GM23248 (cell line): Measurements from ENCODE around the gene PFKP. TPM values are rescaled to one million over a fixed set of nuclear protein-coding genes. Genes with fewer than 3 reads are reported as not detected.
A peak's percentile ranks its signal among the peaks of the same experiment; 100 is the strongest.

Source experiments
- DNase-seq: peaks from one replicate; pipeline ENCODE4 v3.0.0-alpha.2; 2015
- H2AFZ ChIP-seq: fragments of 200-600 bp; sonication (generic); 2 replicates; pipeline ENCODE4 v1.6.1; 2016; ENCODE audit warnings: antibody characterized with exemption
- H3F3A ChIP-seq: fragments of 200-600 bp; sonication (generic); 2 replicates; pipeline ENCODE4 v1.6.1; 2016; ENCODE audit warnings: mild to moderate bottlenecking, antibody characterized with exemption, mixed run types; ENCODE audit not compliant: insufficient read depth
- H3K27ac ChIP-seq: fragments of 200-600 bp; sonication (generic); 2 replicates; pipeline ENCODE4 v1.5.1; 2016; ENCODE audit warnings: mild to moderate bottlenecking
- H3K27me3 ChIP-seq: fragments of 200-600 bp; sonication (generic); replicated peaks from 2 replicates; pipeline ENCODE4 v1.6.1; 2016; ENCODE audit warnings: mild to moderate bottlenecking; ENCODE audit not compliant: insufficient read depth
- H3K36me3 ChIP-seq: fragments of 200-600 bp; sonication (generic); 2 replicates; pipeline ENCODE4 v1.6.1; 2016; ENCODE audit warnings: low read depth, mild to moderate bottlenecking
- H3K4me1 ChIP-seq: fragments of 200-600 bp; sonication (generic); 2 replicates; pipeline ENCODE4 v1.6.1; 2016; ENCODE audit warnings: mild to moderate bottlenecking; ENCODE audit not compliant: insufficient read depth
- H3K4me2 ChIP-seq: fragments of 200-600 bp; sonication (generic); one replicate; pipeline ENCODE4 v1.6.1; 2016; ENCODE audit warnings: mild to moderate bottlenecking; ENCODE audit not compliant: unreplicated experiment
- H3K4me3 ChIP-seq: fragments of 200-600 bp; sonication (generic); 2 replicates; pipeline ENCODE4 v1.5.1; 2016; ENCODE audit warnings: mild to moderate bottlenecking
- H3K79me2 ChIP-seq: fragments of 200-600 bp; sonication (generic); 2 replicates; pipeline ENCODE4 v1.6.1; 2016; ENCODE audit warnings: mild to moderate bottlenecking; ENCODE audit not compliant: insufficient read depth
- H3K9ac ChIP-seq: fragments of 200-600 bp; sonication (generic); 2 replicates; pipeline ENCODE4 v1.6.1; 2016; ENCODE audit warnings: mild to moderate bottlenecking
- H3K9me2 ChIP-seq: fragments of 200-600 bp; sonication (generic); 2 replicates; pipeline ENCODE4 v1.6.1; 2016; ENCODE audit warnings: mixed run types, mild to moderate bottlenecking, moderate library complexity; ENCODE audit not compliant: insufficient read depth
- H3K9me3 ChIP-seq: fragments of 200-600 bp; sonication (generic); one replicate; pipeline ENCODE4 v1.6.1; 2017; ENCODE audit warnings: low read depth
- H4K20me1 ChIP-seq: fragments of 200-600 bp; sonication (generic); 2 replicates; pipeline ENCODE4 v1.6.0; 2016; ENCODE audit not compliant: insufficient read depth
- EZH2 ChIP-seq: fragments of 200-600 bp; sonication (generic); IDR thresholded peaks from 2 replicates; pipeline ENCODE4 v1.6.1; 2018; ENCODE audit warnings: antibody characterized with exemption, mild to moderate bottlenecking; ENCODE audit not compliant: insufficient read depth, poor library complexity, severe bottlenecking
- EZH2phosphoT487 ChIP-seq: fragments of 200-600 bp; sonication (generic); IDR thresholded peaks from 2 replicates; pipeline ENCODE4 v1.6.1; 2018; ENCODE audit warnings: antibody characterized with exemption, moderate library complexity, mild to moderate bottlenecking, low read depth; ENCODE audit not compliant: insufficient read depth
- WGBS, 2 experiments: methylation state at CpG; one replicate each; pipeline ENCODE4 v1.1.6; 2015 to 2017; ENCODE audit warnings: low lambda C conversion rate in 2 of 2, low coverage in 1 of 2; ENCODE audit errors: missing lambda C conversion rate in 2 of 2; 5-methylcytosine and 5-hydroxymethylcytosine counted together
- in situ Hi-C: fragments of 300-500 bp; cut with MboI; formaldehyde crosslinking; loops from 2 replicates; pipeline ENCODE4 v1.15.0; 2020
- polyA plus RNA-seq: library from polyadenylated mRNA; unstranded; fragments of >200 nt; fragmentation: Nextera tagmentation; extraction: Ambion mirVana; gene quantifications from 2 replicates; pipeline ENCODE4 v1.2.1, GENCODE V29; 2016
- total RNA-seq: library from RNA; depleted of rRNA; stranded (reverse); fragments of >200 nt; shearing (Covaris generic); gene quantifications from 2 replicates; pipeline ENCODE4 v1.2.3, GENCODE V29; 2014

Gene PFKP
- total and polyA plus RNA-seq, 2 experiments from 2014 or later = 133 to 159 TPM

DNA sequence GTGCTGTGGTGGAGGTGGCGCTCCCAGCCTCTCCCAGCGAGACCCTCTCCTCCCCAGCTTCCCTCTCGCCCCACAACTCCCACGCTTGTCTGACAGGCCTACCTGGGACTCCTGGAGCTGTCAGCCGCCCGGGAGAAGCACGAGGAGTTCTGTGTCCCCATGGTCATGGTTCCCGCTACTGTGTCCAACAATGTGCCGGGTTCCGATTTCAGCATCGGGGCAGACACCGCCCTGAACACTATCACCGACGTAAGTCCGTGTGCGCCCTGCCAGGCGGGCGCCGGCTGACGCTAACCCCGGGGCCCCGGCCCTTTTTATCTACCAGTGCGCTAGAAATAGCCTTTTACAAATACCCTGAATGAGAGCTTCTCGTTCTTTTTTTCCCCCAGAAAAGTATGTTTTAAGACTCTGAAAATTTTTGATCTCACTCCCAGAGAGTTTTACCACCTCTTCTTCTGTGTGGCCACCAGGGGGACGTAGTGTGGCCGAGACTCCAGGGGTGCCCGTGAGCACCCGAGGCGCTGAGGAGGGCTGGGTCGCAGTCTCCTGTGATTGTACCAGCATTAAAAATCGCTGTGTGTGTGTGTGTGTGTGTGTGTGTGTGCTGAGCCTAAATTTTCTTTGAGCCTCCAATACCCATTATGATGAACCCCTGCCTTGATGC is 52.6 kb downstream of the PFKP start:
- H3K4me3 ChIP-seq = no peak overlapping the region
- no peak overlapping the region for H3K4me2 ChIP-seq
- no peaks in the 10 kb centered on the region for H3K9me3 ChIP-seq
- H2AFZ ChIP-seq = no peak overlapping the region
- DNase-seq = peak; percentile 74
- H3K4me1 ChIP-seq = no peaks in the 10 kb centered on the region
- no peaks in the 10 kb centered on the region for H4K20me1 ChIP-seq
- H3K36me3 ChIP-seq = peaks cover 28% of the 10 kb centered on the region
- H3K9ac ChIP-seq = no peak overlapping the region
- H3K79me2 ChIP-seq = no peaks in the 10 kb centered on the region
- no peaks in the 10 kb centered on the region for H3F3A ChIP-seq
- TF ChIP-seq EZH2 = no peak
- TF ChIP-seq EZH2phosphoT487 = no peak
- 80 to 81% methylated on average over 31 of the region's 31 CpGs for WGBS, 2 experiments
- in situ Hi-C loops = no loop called here
- H3K27me3 ChIP-seq = no peaks in the 10 kb centered on the region
- H3K27ac ChIP-seq = no peak overlapping the region
- H3K9me2 ChIP-seq = no peaks in the 10 kb centered on the region

DNA sequence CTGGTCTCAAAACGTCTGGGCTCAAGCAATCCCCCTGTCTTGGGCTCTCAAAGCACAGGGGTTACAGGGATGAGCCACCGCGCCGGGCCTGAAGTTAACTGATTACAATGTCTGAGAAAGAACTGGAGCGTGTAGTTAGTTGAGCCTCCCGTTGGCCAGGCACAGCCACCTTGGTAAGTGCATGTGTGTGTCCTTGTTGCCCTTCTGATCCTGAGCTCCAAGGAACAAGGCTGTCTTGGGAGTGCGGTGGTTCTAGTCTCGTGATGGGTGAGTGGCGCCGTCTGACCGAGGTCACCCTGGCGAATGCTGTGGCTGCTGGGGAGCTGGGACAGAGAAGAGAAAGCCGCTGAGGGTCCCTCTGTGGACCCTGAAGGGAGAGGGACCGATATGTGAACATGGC is 54.7 kb downstream of the PFKP start:
- Histone ChIP-seq H3K9ac (no peak overlapping the region), H3K4me2 (no peak overlapping the region), H3K27me3 (no peaks in the 10 kb centered on the region), H4K20me1 (no peaks in the 10 kb centered on the region), H3K9me3 (no peaks in the 10 kb centered on the region), H3K9me2 (no peaks in the 10 kb centered on the region), H3K4me3 (no peak overlapping the region), H3K36me3 (peaks cover 15% of the 10 kb centered on the region; the same call in 1 of the 2 replicates), H3K4me1 (no peaks in the 10 kb centered on the region), H3K27ac (no peak overlapping the region; the same call in 1 of the 2 replicates), H3F3A (no peaks in the 10 kb centered on the region), H3K79me2 (no peaks in the 10 kb centered on the region), H2AFZ (no peak overlapping the region)
- in situ Hi-C loops = no loop called here
- no peak for DNase-seq
- 85 to 87% methylated on average over 12 to 14 of the region's 14 CpGs for WGBS, 2 experiments
- TF ChIP-seq EZH2phosphoT487 = no peak
- TF ChIP-seq EZH2 = no peak

- DNase-seq = peak; percentile 75
Observed at GRCh38 chr10:3122486-3123205, 55.3 kb downstream of the PFKP start.

GRCh38 chr10:3123571-3124411 is 56.4 kb downstream of the PFKP start:
- Histone ChIP-seq H3K4me2 (no peak overlapping the region), H3K9ac (no peak overlapping the region), H3K79me2 (no peaks in the 10 kb centered on the region), H3K36me3 (peaks cover 15% of the 10 kb centered on the region; the same call in 1 of the 2 replicates), H3K4me3 (no peak overlapping the region), H3K4me1 (no peaks in the 10 kb centered on the region), H3K27ac (no peak overlapping the region), H3K9me2 (no peaks in the 10 kb centered on the region), H3K27me3 (no peaks in the 10 kb centered on the region), H4K20me1 (no peaks in the 10 kb centered on the region), H3K9me3 (no peaks in the 10 kb centered on the region), H2AFZ (no peak overlapping the region), H3F3A (no peaks in the 10 kb centered on the region)
- WGBS, 2 experiments = 90 to 91% methylated on average over 32 of the region's 32 CpGs
- in situ Hi-C loops = no loop called here
- DNase-seq = no peak
- TF ChIP-seq EZH2phosphoT487 = no peak
- TF ChIP-seq EZH2 = no peak

More at GRCh38 chr10:3122486-3123205, 55.3 kb downstream of the PFKP start:
- no peak overlapping the region for H3K4me3 ChIP-seq
- no peaks in the 10 kb centered on the region for H3K4me1 ChIP-seq
- in situ Hi-C loops = no loop called here
- H4K20me1 ChIP-seq = no peaks in the 10 kb centered on the region
- H3K9me2 ChIP-seq = no peaks in the 10 kb centered on the region
- peaks cover 15% of the 10 kb centered on the region; the same call in 1 of the 2 replicates for H3K36me3 ChIP-seq
- no peaks in the 10 kb centered on the region for H3K9me3 ChIP-seq
- H3K79me2 ChIP-seq = no peaks in the 10 kb centered on the region
- 0 out of 2 replicates have a peak overlapping the region, but pooled peaks have one; percentile 12 for H3K9ac ChIP-seq
- H3K27me3 ChIP-seq = no peaks in the 10 kb centered on the region
- H3F3A ChIP-seq = no peaks in the 10 kb centered on the region
- 66 to 69% methylated on average over 27 of the region's 27 CpGs for WGBS, 2 experiments
- TF ChIP-seq EZH2phosphoT487 (no peak), EZH2 (no peak)
- H2AFZ ChIP-seq = no peak overlapping the region
- no peak overlapping the region; the same call in 1 of the 2 replicates for H3K27ac ChIP-seq
- no peak overlapping the region for H3K4me2 ChIP-seq
